HG03521 (cell line): Measurements from ENCODE around the gene PAQR9.

Experiments
- ATAC-seq: cut with Tn5 transposase; IDR thresholded peaks from one replicate; pipeline ENCODE4 v1.9.1; 2021; ENCODE audit warnings: mild to moderate bottlenecking, moderate library complexity; ENCODE audit not compliant: unreplicated experiment

Gene PAQR9

GRCh38 chr3:142982038-142982773 is 18.7 kb upstream of the PAQR9 start:
- ATAC-seq = no peak

- ATAC-seq = no peak
Measured at GRCh38 chr3:142981108-142981507, 17.6 kb upstream of the PAQR9 start.

- ATAC-seq = no peak
Measured at GRCh38 chr3:142977399-142977728, 13.9 kb upstream of the PAQR9 start.

- ATAC-seq = no peak
Measured at GRCh38 chr3:142976621-142977398, 13.3 kb upstream of the PAQR9 start.

- ATAC-seq = no peak
Measured at GRCh38 chr3:142975316-142975995, 12.0 kb upstream of the PAQR9 start.

- ATAC-seq = no peak
Measured at GRCh38 chr3:142973217-142974009, 9.9 kb upstream of the PAQR9 start.

- ATAC-seq = no peak
Measured at GRCh38 chr3:142972092-142972753, 8.7 kb upstream of the PAQR9 start.

GRCh38 chr3:142971431-142971830 is 8.0 kb upstream of the PAQR9 start:
- ATAC-seq = no peak

- no peak for ATAC-seq
Measured at GRCh38 chr3:142968319-142969025, 5.0 kb upstream of the PAQR9 start.

- ATAC-seq = no peak
Measured at GRCh38 chr3:142966808-142967207, 3.3 kb upstream of the PAQR9 start.

- ATAC-seq = no peak
Measured at GRCh38 chr3:142965581-142965980, 2.1 kb upstream of the PAQR9 start.

- ATAC-seq = no peak
Measured at GRCh38 chr3:142963234-142963515, 299 bp downstream of the PAQR9 start.

GRCh38 chr3:142962520-142963233 is 797 bp downstream of the PAQR9 start:
- ATAC-seq = no peak

- ATAC-seq = no peak
Measured at GRCh38 chr3:142962175-142962519, 1.3 kb downstream of the PAQR9 start.

- ATAC-seq = no peak
Measured at GRCh38 chr3:142961539-142961938, 1.9 kb downstream of the PAQR9 start.

GRCh38 chr3:142960322-142960850 is 3.1 kb downstream of the PAQR9 start:
- ATAC-seq = no peak

- ATAC-seq = no peak
Measured at GRCh38 chr3:142958707-142959106, 4.8 kb downstream of the PAQR9 start.

- no peak for ATAC-seq
Measured at GRCh38 chr3:142953443-142953842, 10.0 kb downstream of the PAQR9 start.
